SK-N-SH treated with all-trans-retinoic acid at 6 μM for 48 hours (cell line): ENCODE results near the gene TMUB1.

ENCODE experiments used
- ARNTL ChIP-seq: fragments of 450-650 bp; formaldehyde crosslinking; IDR thresholded peaks from 2 replicates; pipeline ENCODE4 v1.5.0; 2020; ENCODE audit warnings: low read depth, mild to moderate bottlenecking, moderate library complexity, borderline replicate concordance
- BACH2 ChIP-seq: fragments of 250-450 bp; sonication (Bioruptor Pico); IDR thresholded peaks from 2 replicates; pipeline ENCODE4 v1.9.0; 2021; ENCODE audit warnings: mild to moderate bottlenecking, borderline replicate concordance
- CREB5 ChIP-seq: fragments of 250-450 bp; sonication (Bioruptor Pico); IDR thresholded peaks from 2 replicates; pipeline ENCODE4 v1.5.1; 2020; ENCODE audit warnings: low read depth, mild to moderate bottlenecking, moderate library complexity
- OSR1 ChIP-seq: fragments of 250-450 bp; sonication (Bioruptor Pico); IDR thresholded peaks from 2 replicates; pipeline ENCODE4 v1.8.0; 2022; ENCODE audit warnings: moderate library complexity, mild to moderate bottlenecking, inconsistent platforms
- PATZ1 ChIP-seq: fragments of 250-450 bp; sonication (Bioruptor Pico); IDR thresholded peaks from 2 replicates; pipeline ENCODE4 v1.8.0; 2020; ENCODE audit warnings: mild to moderate bottlenecking, moderate library complexity, borderline replicate concordance
- RARB ChIP-seq: fragments of 250-450 bp; sonication (Bioruptor Pico); IDR thresholded peaks from 2 replicates; pipeline ENCODE4 v1.8.0; 2021; ENCODE audit warnings: mild to moderate bottlenecking, moderate library complexity
- SNAI2 ChIP-seq: fragments of 250-450 bp; sonication (Bioruptor Pico); IDR thresholded peaks from 2 replicates; pipeline ENCODE4 v1.5.0; 2020; ENCODE audit warnings: mild to moderate bottlenecking, moderate library complexity
- ZC3H10 ChIP-seq: fragments of 250-450 bp; sonication (Bioruptor Pico); IDR thresholded peaks from 2 replicates; pipeline ENCODE4 v1.5.1; 2021; ENCODE audit warnings: mild to moderate bottlenecking, moderate library complexity
- ZFP3 ChIP-seq: fragments of 250-450 bp; sonication (Bioruptor Pico); IDR thresholded peaks from 2 replicates; pipeline ENCODE4 v1.5.0; 2020; ENCODE audit warnings: mild to moderate bottlenecking, moderate library complexity
- ZFP30 ChIP-seq: fragments of 450-650 bp; formaldehyde crosslinking; IDR thresholded peaks from 2 replicates; pipeline ENCODE4 v1.5.0; 2022; ENCODE audit warnings: mild to moderate bottlenecking, moderate library complexity
- ZNF565 ChIP-seq: fragments of 450-650 bp; formaldehyde crosslinking; conservative IDR thresholded peaks from 2 replicates; pipeline ENCODE4 v1.5.0; 2020; ENCODE audit warnings: low read depth, mild to moderate bottlenecking, moderate library complexity

GRCh38 chr7:151099486-151100211, 16.4 kb upstream of the TMUB1 start:
- TF ChIP-seq RARB (CRISPR knock-in tag) (no peak), SNAI2 (CRISPR knock-in tag) (no peak), ZFP3 (CRISPR knock-in tag) (no peak), ZC3H10 (CRISPR knock-in tag) (no peak), ZFP30 (no peak), OSR1 (CRISPR knock-in tag) (no peak), ZNF565 (CRISPR knock-in tag) (no peak), BACH2 (CRISPR knock-in tag) (no peak), ARNTL (no peak), CREB5 (CRISPR knock-in tag) (no peak), PATZ1 (CRISPR knock-in tag) (no peak)
